GM19468 (cell line): ENCODE results near the gene SMC4.

ENCODE experiments used
- ATAC-seq: cut with Tn5 transposase; IDR thresholded peaks from one replicate; pipeline ENCODE4 v1.9.1; 2021; ENCODE audit warnings: mild to moderate bottlenecking, moderate library complexity, moderate number of reproducible peaks; ENCODE audit not compliant: unreplicated experiment; ENCODE audit errors: extremely low read depth

SMC4 gene

GRCh38 chr3:160393346-160394008, 6.0 kb upstream of the SMC4 start:
- ATAC-seq, result no peak

GRCh38 chr3:160394009-160394392, 5.4 kb upstream of the SMC4 start:
- ATAC-seq, result no peak

GRCh38 chr3:160395297-160395696, 4.2 kb upstream of the SMC4 start:
- no peak for ATAC-seq

GRCh38 chr3:160398820-160399124, 678 bp upstream of the SMC4 start:
- ATAC-seq, result no peak

- no peak for ATAC-seq
Observed at GRCh38 chr3:160400030-160400701, 716 bp downstream of the SMC4 start.

DNA sequence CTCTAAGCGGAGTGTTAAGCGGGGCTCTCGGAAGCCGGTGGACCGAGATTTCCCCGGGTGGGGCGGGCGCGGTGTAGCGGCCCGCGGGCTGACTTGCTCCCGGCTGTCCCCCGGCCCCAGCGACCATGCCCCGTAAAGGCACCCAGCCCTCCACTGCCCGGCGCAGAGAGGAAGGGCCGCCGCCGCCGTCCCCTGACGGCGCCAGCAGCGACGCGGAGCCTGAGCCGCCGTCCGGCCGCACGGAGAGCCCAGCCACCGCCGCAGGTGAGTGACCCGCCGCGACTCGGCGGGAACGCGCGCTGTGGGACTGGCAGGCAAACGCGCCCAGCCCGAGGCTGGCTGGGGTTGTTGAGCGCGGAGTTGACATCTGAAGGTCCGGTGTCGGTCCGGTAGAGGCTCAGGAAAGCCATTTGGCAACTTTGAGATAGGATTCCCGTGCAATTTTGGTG, 1.3 kb downstream of the SMC4 start:
- no peak for ATAC-seq

DNA sequence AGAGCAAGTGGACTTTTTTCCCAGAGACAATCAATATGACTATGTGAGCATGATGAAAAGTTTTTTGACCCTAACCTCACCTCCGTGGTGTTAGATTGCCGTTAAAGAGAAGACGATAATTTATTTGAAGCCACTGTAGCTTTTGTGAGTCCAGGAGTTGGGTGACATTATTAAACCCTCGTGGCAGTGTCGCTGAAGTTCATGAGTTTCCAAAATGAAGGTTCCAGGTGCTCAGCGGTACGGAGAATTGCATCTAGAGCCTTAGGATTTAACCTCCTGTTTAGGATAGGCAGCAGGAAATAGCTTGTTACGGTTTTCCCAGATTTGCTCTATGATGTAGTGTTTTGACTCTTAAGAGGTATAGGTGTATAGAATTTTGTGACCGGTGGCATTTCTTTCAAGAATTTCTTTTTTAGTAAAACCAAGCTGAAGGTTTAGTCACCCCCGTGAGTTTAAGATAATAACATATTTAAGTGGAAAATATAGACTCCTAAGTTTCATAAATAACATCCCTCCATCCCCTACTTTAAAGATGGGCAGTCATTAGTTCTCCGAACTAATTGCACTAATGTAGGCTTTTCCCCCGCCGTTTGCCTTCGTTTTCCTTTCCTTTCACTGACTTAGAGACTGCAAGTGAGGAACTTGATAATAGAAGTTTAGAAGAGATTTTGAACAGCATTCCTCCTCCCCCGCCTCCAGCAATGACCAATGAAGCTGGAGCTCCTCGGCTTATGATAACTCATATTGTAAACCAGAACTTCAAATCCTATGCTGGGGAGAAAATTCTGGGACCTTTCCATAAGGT, 2.0 kb downstream of the SMC4 start:
- ATAC-seq, result no peak

DNA sequence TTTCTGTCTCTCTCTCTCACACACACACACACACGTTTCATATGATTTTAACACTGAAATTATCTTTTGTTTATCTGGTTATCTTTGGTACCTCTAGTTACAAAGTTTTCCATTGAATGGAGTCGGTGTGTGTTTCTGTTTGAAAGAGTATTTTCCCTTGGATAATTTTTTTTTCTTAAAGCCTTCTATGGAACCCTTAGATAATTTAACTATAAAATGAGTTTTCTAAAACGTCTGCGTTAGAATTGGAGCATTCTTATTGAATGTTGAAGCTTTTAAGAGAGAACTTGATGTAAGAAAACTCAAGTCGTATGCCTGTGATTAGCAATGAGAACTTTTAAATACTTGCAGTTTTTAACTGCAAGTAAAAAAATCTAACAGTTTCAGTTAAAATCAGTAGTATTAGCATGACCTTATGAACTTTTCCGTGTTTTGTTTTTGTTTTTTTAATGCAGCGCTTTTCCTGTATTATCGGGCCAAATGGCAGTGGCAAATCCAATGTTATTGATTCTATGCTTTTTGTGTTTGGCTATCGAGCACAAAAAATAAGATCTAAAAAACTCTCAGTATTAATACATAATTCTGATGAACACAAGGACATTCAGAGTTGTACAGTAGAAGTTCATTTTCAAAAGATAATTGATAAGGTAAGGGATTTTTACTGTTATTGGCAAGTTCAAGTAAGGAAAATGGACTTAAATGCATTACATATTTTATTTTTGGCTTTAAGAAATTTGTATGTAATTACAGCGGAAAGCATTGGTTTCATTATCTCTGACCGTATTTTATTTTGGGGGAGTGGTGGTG, 3.0 kb downstream of the SMC4 start:
- no peak for ATAC-seq

DNA sequence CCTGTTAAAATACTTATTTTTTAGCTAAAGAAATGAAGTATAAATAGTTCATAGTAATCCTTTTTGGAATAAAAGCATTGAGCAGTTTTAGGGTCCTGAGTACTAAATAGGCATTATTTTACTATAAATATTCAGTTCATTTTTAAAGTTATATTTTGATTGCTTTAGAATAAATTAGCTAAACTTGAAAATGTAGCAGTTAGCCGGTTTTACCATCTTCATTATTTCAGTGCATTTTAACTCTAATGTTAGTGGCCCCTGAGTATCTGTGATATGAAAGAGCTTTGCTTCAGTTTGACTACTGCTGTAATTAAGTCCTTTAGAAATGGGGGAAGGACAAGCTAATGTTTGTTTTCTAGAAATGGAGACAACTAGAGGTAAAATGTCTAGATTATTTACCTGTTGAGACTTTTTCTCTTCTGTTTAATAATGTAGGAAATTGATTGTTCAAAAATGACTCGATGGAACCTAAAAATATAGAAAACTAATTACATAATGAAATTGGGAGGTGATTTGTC, 3.6 kb downstream of the SMC4 start:
- no peak for ATAC-seq

DNA sequence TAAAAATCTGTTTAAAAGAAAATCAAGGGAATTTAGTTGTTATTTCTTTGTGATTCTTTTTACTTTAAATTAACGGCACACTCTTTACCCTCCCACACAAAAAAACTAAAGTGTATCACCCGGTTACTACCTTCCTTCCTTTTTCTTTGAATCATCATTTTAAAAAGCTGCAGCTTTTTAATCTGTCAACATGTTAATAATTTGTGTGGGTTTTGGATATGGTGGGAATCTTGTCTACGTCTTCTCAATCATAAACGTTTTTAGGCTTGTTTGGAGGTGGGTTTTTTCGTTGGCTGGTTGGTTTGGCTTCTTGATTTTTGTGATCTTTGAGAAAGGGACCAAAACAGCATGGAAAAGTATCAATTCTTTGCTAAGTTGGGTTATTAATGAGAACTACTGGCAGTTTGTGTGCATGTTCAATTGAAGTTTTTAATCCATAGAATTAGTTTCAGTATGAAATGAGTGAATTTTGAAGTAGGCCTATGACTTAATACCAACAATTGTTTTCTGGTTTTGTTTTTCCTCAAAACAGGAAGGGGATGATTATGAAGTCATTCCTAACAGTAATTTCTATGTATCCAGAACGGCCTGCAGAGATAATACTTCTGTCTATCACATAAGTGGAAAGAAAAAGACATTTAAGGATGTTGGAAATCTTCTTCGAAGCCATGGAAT, 4.5 kb downstream of the SMC4 start:
- no peak for ATAC-seq

- no peak for ATAC-seq
Observed at GRCh38 chr3:160409812-160410610, 10.6 kb downstream of the SMC4 start.

DNA sequence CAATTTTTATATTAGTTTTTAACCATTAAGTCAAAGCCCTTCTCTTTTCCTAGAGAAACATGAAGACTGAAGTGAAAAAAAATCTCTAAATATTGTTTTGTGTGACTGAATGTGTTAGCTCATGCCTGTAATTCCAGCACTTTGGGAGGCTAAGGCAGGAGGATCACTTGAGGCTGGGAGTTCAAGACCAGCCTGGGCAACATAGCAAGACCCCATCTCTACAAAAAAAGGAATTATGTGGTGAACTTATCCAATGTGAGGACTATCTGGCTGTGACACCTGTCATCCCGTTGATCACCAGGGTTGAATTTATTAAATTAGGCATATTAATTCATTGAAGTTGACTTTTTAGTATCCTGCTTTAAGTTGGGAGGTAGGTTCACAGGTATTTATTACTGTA, 13.0 kb downstream of the SMC4 start:
- no peak for ATAC-seq

DNA sequence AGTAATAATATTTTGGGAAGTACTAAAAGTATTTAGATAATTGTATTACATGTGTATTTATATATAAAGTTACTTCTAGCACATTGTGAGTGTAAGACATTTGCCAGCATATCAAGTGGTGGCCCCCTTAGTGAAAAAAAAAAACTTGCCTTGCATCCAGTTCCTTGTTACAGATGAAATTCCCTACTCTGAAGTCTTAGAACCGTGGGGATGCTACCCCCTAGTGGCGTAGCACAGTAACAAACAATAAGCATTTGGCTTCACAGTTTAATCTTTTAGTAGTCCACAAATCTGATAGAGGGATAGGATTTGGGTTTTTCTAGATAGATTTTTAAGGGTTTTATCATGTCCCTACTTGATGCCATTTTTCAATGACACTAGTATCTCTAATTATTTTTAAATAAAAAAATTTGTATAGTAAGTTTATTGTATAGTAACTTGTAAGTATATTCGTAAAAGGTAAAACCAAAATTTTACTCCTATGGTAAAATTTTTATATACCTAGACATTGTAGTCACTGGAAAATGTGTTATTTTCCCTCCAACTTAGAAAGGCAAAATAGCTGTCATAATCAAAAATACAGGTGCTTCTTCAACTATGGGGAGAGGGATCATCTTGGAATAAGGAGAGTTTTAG, 14.3 kb downstream of the SMC4 start:
- ATAC-seq, result peak; percentile 62

DNA sequence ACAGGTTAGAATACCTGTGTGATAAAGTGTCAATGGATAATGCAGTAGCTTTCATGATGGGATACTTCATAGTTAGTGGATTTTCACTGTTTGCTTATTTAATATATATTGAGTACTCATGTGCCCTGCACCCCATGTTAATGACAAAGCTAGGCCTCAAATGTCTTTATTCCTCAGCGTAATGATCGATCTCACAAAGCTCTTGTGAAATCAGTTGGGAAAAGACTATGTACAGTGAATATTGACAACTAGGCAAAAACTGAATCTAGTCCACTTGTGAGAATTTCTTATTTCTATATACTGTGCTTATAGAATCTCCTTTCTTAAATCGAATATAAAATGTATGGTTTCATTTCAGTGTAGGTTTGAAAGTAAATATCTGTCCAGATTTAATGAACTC, 17.9 kb downstream of the SMC4 start:
- ATAC-seq, result no peak

DNA sequence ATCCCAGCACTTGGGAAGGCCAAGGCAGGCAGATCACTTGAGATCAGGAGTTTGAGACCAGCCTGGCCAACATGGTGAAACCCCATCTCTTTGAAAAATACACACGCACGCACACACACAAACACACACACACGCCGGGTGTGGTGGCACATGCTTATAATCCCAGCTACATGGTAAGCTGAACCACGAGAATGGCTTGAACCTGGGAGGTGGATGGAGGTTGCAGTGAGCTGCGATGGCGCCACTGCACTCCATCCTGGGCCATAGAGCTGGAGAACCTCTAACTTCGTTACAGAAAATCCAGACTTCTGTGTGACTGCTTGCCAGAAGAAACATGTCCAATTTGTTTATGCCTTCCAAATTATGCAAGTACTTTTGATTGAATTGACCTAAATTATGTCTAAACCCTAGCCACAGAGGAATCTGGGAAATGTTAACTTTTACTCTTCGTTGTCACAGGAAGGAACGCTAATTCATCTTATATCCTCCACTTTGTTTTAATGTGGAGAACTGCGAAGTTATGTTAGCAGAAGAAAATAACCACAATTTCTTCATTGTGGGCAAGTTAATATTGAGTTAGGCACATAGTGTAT, 28.5 kb downstream of the SMC4 start:
- ATAC-seq, result no peak

DNA sequence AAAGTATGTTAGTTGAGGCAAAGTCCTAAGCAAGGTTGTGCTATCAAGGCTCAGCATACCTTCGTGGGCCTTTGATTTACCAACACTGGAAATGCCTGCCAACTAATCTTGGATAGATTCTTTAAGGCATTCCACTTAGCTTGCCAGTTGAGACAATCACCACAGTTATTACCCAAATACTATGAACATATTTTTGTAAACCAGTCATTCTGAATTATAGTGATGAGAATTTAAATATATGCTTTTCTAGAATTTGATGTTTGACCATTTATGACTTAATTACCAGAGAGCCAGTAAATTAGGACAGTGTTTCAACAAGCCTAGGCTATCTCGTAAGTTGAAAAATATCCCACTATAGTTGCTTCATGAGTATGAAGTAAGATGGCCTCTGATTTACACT, 34.6 kb downstream of the SMC4 start:
- no peak for ATAC-seq

DNA sequence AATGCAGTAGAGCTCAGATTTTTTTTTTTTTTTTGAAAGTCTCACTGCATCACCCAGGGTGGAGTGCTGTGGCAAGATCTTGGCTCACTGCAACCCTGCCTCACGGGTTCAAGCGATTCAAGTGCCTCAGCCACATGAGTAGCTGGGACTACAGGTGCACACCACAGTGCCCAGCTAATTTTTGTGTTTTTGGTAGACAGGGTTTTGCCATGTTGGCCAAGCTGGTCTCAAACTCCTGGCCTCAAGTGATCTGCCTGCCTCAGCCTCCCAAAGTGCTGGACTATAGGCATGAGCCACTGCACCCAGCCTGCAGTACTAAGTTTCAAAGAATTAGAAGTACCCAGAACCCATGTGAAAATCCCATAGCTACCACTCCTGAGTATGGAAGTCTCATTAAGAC, 35.6 kb downstream of the SMC4 start:
- no peak for ATAC-seq

- no peak for ATAC-seq
Observed at GRCh38 chr3:160435747-160436146, 36.3 kb downstream of the SMC4 start.
